ENCODE results near the gene KCNK5. TPM values are rescaled to one million over a fixed set of nuclear protein-coding genes. Genes with fewer than 3 reads are reported as not detected.

The KCNK5 gene
- total RNA-seq, 4 donors from 2014 or later: 10.0 to 110 (median 49.7) TPM

DNA sequence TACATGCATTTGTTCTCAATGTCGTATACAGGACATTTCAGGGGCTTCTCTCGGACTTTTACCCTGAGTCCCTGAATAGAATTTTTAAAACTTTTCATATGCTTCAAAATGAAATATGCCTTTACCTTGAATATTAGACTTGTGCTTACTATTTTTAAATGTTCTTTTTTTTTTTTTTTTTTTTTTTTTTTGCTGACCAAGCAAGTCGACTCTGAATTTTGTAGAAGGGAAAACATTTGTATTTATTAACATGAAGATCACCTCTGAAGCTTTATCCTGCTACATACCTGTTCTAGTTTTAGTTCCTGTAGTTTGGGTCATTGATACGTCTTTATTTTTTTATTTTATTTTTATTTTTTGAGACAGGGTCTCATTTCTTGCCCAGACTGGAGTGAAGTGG is 74.6 kb downstream of the KCNK5 start:
- no peak for DNase-seq (ENCODE audit: low spot score in 2 of 2)
- WGBS, 2 donors: 74 to 83% methylated on average over 4 of the region's 4 CpGs
- intact Hi-C loops (cut with DNase I; ENCODE audit: low total_unique reads): no loop called here
- H3K4me3 ChIP-seq (ENCODE audit: low read depth, poor library complexity, severe bottlenecking): no peak overlapping the region
- no peak for TF ChIP-seq POLR2A (IDR thresholded peaks at IDR 0.05)
- TF ChIP-seq, protein P1, sequence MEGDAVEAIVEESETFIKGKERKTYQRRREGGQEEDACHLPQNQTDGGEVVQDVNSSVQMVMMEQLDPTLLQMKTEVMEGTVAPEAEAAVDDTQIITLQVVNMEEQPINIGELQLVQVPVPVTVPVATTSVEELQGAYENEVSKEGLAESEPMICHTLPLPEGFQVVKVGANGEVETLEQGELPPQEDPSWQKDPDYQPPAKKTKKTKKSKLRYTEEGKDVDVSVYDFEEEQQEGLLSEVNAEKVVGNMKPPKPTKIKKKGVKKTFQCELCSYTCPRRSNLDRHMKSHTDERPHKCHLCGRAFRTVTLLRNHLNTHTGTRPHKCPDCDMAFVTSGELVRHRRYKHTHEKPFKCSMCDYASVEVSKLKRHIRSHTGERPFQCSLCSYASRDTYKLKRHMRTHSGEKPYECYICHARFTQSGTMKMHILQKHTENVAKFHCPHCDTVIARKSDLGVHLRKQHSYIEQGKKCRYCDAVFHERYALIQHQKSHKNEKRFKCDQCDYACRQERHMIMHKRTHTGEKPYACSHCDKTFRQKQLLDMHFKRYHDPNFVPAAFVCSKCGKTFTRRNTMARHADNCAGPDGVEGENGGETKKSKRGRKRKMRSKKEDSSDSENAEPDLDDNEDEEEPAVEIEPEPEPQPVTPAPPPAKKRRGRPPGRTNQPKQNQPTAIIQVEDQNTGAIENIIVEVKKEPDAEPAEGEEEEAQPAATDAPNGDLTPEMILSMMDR (IDR thresholded peaks at IDR 0.05): no peak

DNA sequence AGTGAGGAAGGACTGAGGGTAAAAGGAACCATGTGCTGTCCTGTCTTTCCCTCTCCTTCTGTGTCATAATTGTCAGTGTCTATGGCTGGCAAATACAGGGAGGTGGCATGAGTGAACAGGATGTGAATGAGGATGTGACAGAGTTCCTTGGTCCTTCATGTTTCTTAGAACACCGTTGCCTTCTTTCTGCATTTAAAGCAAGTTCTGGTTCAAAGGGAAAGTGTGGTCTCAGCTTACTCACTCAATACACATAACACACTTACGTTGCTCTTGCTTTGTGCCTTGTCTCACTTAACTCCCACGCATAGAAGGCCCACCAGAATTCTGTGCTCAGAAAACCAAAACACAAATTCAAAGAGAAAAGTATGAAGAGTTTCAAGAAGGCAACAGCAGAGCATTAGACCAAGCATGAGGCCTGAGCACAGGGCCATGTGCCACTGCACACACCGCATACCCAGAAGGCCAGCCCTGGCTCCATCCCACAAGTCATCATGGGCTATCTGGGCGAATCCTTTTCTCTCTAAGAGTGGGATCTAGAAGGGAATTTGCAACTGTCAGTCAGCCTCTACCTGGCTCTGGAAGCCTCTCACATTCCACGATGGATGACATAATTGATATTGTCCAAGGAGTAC is 75.4 kb downstream of the KCNK5 start:
- WGBS, 2 donors: 85 to 89% methylated on average over 6 of the region's 6 CpGs
- no peak overlapping the region for H3K4me3 ChIP-seq (ENCODE audit: low read depth, poor library complexity, severe bottlenecking)
- intact Hi-C loops (cut with DNase I; ENCODE audit: low total_unique reads): no loop called here
- DNase-seq (ENCODE audit: low spot score in 2 of 2): no peak
- no peak for TF ChIP-seq POLR2A (IDR thresholded peaks at IDR 0.05)
- TF ChIP-seq, protein P1 (IDR thresholded peaks at IDR 0.05): no peak

DNA sequence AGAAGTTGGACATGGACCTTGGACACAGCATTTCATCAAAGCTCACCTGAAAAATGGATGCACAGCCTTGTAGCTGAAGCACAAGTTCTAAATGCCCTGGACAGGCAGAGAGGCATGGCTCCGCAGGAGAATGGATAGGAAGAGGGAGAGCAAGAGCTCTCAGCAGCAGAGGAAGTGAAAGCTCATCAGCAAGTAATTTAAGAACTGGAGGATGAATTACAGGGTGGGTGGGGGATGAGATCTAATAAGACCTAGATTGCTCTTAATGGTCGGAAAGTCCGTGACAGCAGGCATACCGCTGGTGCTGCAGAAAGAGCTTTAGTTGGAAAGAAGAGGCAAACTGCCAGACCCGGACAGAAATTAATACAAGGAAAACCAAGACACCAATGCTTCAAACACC is 77.0 kb downstream of the KCNK5 start:
- TF ChIP-seq POLR2A (IDR thresholded peaks at IDR 0.05): no peak
- TF ChIP-seq, protein P1 (IDR thresholded peaks at IDR 0.05): no peak
- no peak overlapping the region for H3K4me3 ChIP-seq (ENCODE audit: low read depth, poor library complexity, severe bottlenecking)
- 48 to 57% methylated on average over 5 of the region's 5 CpGs for WGBS, 2 donors
- intact Hi-C loops (cut with DNase I; ENCODE audit: low total_unique reads): no loop called here
- DNase-seq (ENCODE audit: low spot score in 2 of 2): no peak

DNA sequence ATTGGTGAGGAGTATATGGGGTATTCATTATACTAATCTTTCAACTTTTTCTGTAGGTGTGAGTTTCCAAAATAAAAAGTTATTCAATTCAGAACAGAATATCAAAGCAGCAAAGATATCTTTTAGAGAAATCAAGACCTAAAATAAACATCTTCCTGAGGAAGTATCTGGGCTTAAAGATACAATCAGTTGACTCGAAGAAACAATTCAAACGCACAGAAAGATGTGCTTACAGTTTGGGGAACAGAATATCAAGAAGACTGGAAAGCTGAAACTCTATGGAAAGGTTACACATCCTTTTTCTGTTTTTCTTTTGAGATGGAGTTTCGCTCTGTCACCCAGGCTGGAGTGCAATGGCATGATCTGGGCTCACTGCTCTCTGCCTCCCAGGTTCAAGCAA is 78.1 kb downstream of the KCNK5 start:
- 64 to 67% methylated on average over 3 of the region's 3 CpGs for WGBS, 2 donors
- intact Hi-C loops (cut with DNase I; ENCODE audit: low total_unique reads): no loop called here

DNA sequence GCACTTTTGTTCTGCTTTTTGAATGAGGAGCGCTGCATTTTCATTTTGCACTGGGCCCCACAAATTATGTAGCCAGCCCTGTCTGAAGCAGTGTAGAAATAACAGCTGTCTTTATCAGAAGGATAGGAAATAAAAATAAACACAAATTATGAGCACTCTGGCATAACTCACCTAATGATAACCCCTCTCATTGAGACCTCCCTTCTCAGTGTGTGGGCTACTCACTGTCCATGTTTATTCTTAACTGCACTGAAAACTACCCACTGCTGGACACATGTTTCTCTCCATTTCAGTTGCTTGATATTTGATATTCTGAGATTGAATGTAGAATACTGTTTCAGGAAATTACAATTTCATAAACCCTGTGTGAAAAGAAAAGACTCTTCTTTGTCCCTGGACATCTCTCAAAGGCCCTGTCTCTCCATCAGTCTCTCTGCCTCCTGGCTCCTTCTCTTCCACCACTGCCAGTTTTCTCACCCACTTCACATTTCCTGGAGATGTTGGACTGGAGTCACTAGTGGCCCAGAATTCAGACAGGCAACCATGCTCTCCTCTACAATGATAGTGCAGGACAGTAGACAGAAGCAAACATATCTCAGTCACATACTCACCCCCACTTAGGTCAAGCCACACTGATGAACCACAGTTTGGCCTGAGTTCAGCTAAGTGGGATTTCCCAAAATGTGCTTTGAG is 84.6 kb downstream of the KCNK5 start:
- WGBS, 2 donors: 98 to 100% methylated on average over 1 of the region's 1 CpG
- no peak overlapping the region for H3K4me3 ChIP-seq (ENCODE audit: low read depth, poor library complexity, severe bottlenecking)
- intact Hi-C loops (cut with DNase I; ENCODE audit: low total_unique reads): no loop called here
- no peak for DNase-seq (ENCODE audit: low spot score in 2 of 2)
- TF ChIP-seq, protein P1 (IDR thresholded peaks at IDR 0.05): no peak
- no peak for TF ChIP-seq POLR2A (IDR thresholded peaks at IDR 0.05)

More for the DNA sequence above, 78.1 kb downstream of the KCNK5 start:
- no peak overlapping the region for H3K4me3 ChIP-seq (ENCODE audit: low read depth, poor library complexity, severe bottlenecking)
- TF ChIP-seq, protein P1 (IDR thresholded peaks at IDR 0.05): no peak
- no peak for TF ChIP-seq POLR2A (IDR thresholded peaks at IDR 0.05)
- DNase-seq (ENCODE audit: low spot score in 2 of 2): no peak
